ENCODE results near the gene ZC3H12D.

Gene ZC3H12D

GRCh38 chr6:149483334-149483725 lies 1.5 kb downstream of the ZC3H12D start:
- no peak for DNase-seq (ENCODE audit: low read depth)
- no peak overlapping the region for H3K4me3 ChIP-seq (ENCODE audit: low read depth, low read length)
- TF ChIP-seq CTCF (IDR thresholded peaks at IDR 0.05; ENCODE audit: control insufficient read depth, extremely low read depth, insufficient read depth): no peak

- DNase-seq (ENCODE audit: low read depth): no peak
These were observed 2.1 kb downstream of the ZC3H12D start for GRCh38 chr6:149482545-149483333.

GRCh38 chr6:149480502-149481280 lies 4.1 kb downstream of the ZC3H12D start:
- TF ChIP-seq CTCF (IDR thresholded peaks at IDR 0.05; ENCODE audit: control insufficient read depth, extremely low read depth, insufficient read depth): no peak

More at GRCh38 chr6:149482545-149483333, 2.1 kb downstream of the ZC3H12D start:
- no peak for TF ChIP-seq CTCF (IDR thresholded peaks at IDR 0.05; ENCODE audit: control insufficient read depth, extremely low read depth, insufficient read depth)
- H3K4me3 ChIP-seq (ENCODE audit: low read depth, low read length): no peak overlapping the region

GRCh38 chr6:149478631-149479314 lies 6.0 kb downstream of the ZC3H12D start:
- H3K4me3 ChIP-seq (ENCODE audit: low read depth, low read length): no peak overlapping the region
- DNase-seq (ENCODE audit: low read depth): no peak

More at GRCh38 chr6:149480502-149481280, 4.1 kb downstream of the ZC3H12D start:
- no peak for DNase-seq (ENCODE audit: low read depth)
- H3K4me3 ChIP-seq (ENCODE audit: low read depth, low read length): no peak overlapping the region

GRCh38 chr6:149477544-149477943 lies 7.3 kb downstream of the ZC3H12D start:
- no peak for DNase-seq (ENCODE audit: low read depth)
- no peak overlapping the region for H3K4me3 ChIP-seq (ENCODE audit: low read depth, low read length)
- TF ChIP-seq CTCF (IDR thresholded peaks at IDR 0.05; ENCODE audit: control insufficient read depth, extremely low read depth, insufficient read depth): no peak

More at GRCh38 chr6:149478631-149479314, 6.0 kb downstream of the ZC3H12D start:
- TF ChIP-seq CTCF (IDR thresholded peaks at IDR 0.05; ENCODE audit: control insufficient read depth, extremely low read depth, insufficient read depth): no peak

GRCh38 chr6:149476789-149477455 lies 7.9 kb downstream of the ZC3H12D start:
- no peak for TF ChIP-seq CTCF (IDR thresholded peaks at IDR 0.05; ENCODE audit: control insufficient read depth, extremely low read depth, insufficient read depth)
- no peak overlapping the region for H3K4me3 ChIP-seq (ENCODE audit: low read depth, low read length)
- no peak for DNase-seq (ENCODE audit: low read depth)

All from LNCaP clone FGC (cell line).